Mesenchymal stem cell (in vitro differentiated cells and primary cell): ENCODE data around the gene USP17L22. TPM values are rescaled to one million over a fixed set of nuclear protein-coding genes. Genes with fewer than 3 reads are reported as not detected.
"Not testable (repeated sequence)": the region's sequence is repeated elsewhere in the genome, so short reads cannot be mapped to it uniquely, and the experiment has no call there.

Source experiments
- DNase-seq: peaks from one replicate; pipeline ENCODE4 v3.0.0-alpha.2; 2013
- H2AFZ ChIP-seq: one replicate; pipeline ENCODE4 v1.6.1; 2013; ENCODE audit warnings: low read depth, mild to moderate bottlenecking, control low read depth, inconsistent platforms, low read length, moderate library complexity
- H2AK5ac ChIP-seq: 2 replicates; pipeline ENCODE4 v1.6.1; 2013; ENCODE audit warnings: low read length, moderate library complexity, mild to moderate bottlenecking, inconsistent platforms; ENCODE audit not compliant: severe bottlenecking
- H2BK120ac ChIP-seq: one replicate; pipeline ENCODE4 v1.6.1; 2013; ENCODE audit warnings: low read depth, mild to moderate bottlenecking, inconsistent platforms, low read length, moderate library complexity
- H2BK12ac ChIP-seq, 2 experiments: one replicate each; pipeline ENCODE4 v1.6.1; 2013; ENCODE audit warnings: inconsistent platforms in 2 of 2, low read length in 2 of 2, mild to moderate bottlenecking in 2 of 2, moderate library complexity in 2 of 2, control low read depth in 1 of 2
- H2BK15ac ChIP-seq: one replicate; pipeline ENCODE4 v1.6.1; 2013; ENCODE audit warnings: mild to moderate bottlenecking, low read depth, inconsistent platforms; ENCODE audit not compliant: poor library complexity, severe bottlenecking
- H2BK5ac ChIP-seq: 2 replicates; pipeline ENCODE4 v1.6.1; 2013; ENCODE audit warnings: low read depth, mild to moderate bottlenecking, low read length, control low read depth, inconsistent platforms; ENCODE audit not compliant: poor library complexity, severe bottlenecking
- H3K14ac ChIP-seq, 2 experiments: one replicate each; pipeline ENCODE4 v1.6.1; 2013; ENCODE audit warnings: inconsistent platforms in 2 of 2, low read length in 2 of 2, control low read depth in 1 of 2, mild to moderate bottlenecking in 1 of 2, moderate library complexity in 1 of 2
- H3K18ac ChIP-seq, 2 experiments: one replicate each; pipeline ENCODE4 v1.6.1; 2013; ENCODE audit warnings: inconsistent platforms in 2 of 2, low read length in 2 of 2, control low read depth in 1 of 2, low read depth in 1 of 2, mild to moderate bottlenecking in 1 of 2
- H3K23ac ChIP-seq, 2 experiments: one replicate each; pipeline ENCODE4 v1.6.1; 2013; ENCODE audit warnings: inconsistent platforms in 2 of 2, low read length in 2 of 2, mild to moderate bottlenecking in 2 of 2, moderate library complexity in 2 of 2, control low read depth in 1 of 2
- H3K27ac ChIP-seq: 2 replicates; pipeline ENCODE4 v1.5.1; 2013; ENCODE audit warnings: mild to moderate bottlenecking, moderate library complexity, low read length, control low read depth, inconsistent platforms; ENCODE audit not compliant: poor library complexity, severe bottlenecking
- H3K27me3 ChIP-seq, 2 experiments: 2 replicates each; pipeline versions ENCODE4 v1.6.1 to v1.7.0; 2013; ENCODE audit warnings: low read length in 2 of 2, mild to moderate bottlenecking in 2 of 2, moderate library complexity in 2 of 2, control low read depth in 1 of 2, inconsistent platforms in 1 of 2; ENCODE audit not compliant: control insufficient read depth in 1 of 2, insufficient read depth in 1 of 2
- H3K36me3 ChIP-seq, 2 experiments: 2 replicates each; pipeline versions ENCODE4 v1.6.1 to v1.7.0; 2013; ENCODE audit warnings: low read length in 2 of 2, control low read depth in 1 of 2, inconsistent platforms in 1 of 2, low read depth in 1 of 2, mild to moderate bottlenecking in 1 of 2; ENCODE audit not compliant: insufficient read depth in 2 of 2, control insufficient read depth in 1 of 2
- H3K4ac ChIP-seq, 2 experiments: one replicate each; pipeline ENCODE4 v1.6.1; 2013; ENCODE audit warnings: inconsistent platforms in 2 of 2, low read length in 2 of 2, mild to moderate bottlenecking in 2 of 2, moderate library complexity in 2 of 2, control low read depth in 1 of 2, low read depth in 1 of 2
- H3K4me1 ChIP-seq: 2 replicates; pipeline ENCODE4 v1.6.1; 2013; ENCODE audit warnings: low read depth, low read length, control low read depth; ENCODE audit not compliant: control insufficient read depth, insufficient read depth
- H3K4me2 ChIP-seq: 2 replicates; pipeline ENCODE4 v1.6.1; 2013; ENCODE audit warnings: low read length, mild to moderate bottlenecking, inconsistent platforms; ENCODE audit not compliant: poor library complexity, severe bottlenecking
- H3K4me3 ChIP-seq, 2 experiments: 2 replicates each; pipeline versions ENCODE4 v1.5.1 to v1.7.0; 2013; ENCODE audit warnings: low read length in 2 of 2, mild to moderate bottlenecking in 2 of 2, control low read depth in 1 of 2, low read depth in 1 of 2; ENCODE audit not compliant: insufficient read depth in 1 of 2
- H3K79me1 ChIP-seq: replicated peaks from 2 replicates; pipeline ENCODE4 v1.6.1; 2013; ENCODE audit warnings: mild to moderate bottlenecking, control low read depth, low read length, inconsistent platforms; ENCODE audit not compliant: poor library complexity, severe bottlenecking
- H3K9ac ChIP-seq: 2 replicates; pipeline ENCODE4 v1.7.0; 2013; ENCODE audit warnings: mild to moderate bottlenecking, low read length, moderate library complexity
- H3K9me3 ChIP-seq: 2 replicates; pipeline ENCODE4 v1.7.0; 2013; ENCODE audit warnings: mild to moderate bottlenecking, low read length; ENCODE audit not compliant: control insufficient read depth
- H4K8ac ChIP-seq: one replicate; pipeline ENCODE4 v1.6.1; 2013; ENCODE audit warnings: inconsistent platforms, mild to moderate bottlenecking, low read length, moderate library complexity
- H4K91ac ChIP-seq: one replicate; pipeline ENCODE4 v1.6.1; 2013; ENCODE audit warnings: mild to moderate bottlenecking, low read length, inconsistent platforms
- WGBS: methylation state at CpG from one replicate; pipeline ENCODE4 v1.1.7; 2013; ENCODE audit warnings: mixed read lengths; 5-methylcytosine and 5-hydroxymethylcytosine counted together
- polyA plus RNA-seq, 2 experiments: library from polyadenylated mRNA; stranded (reverse); fragments of 200-250 nt; gene quantifications; one replicate each; pipeline ENCODE4 v1.2.3, GENCODE V29; 2013

Gene USP17L22
- not detected for polyA plus RNA-seq (2013, experiment 1 of 2)
- polyA plus RNA-seq (2013, experiment 2 of 2): not detected

GRCh38 chr4:9267319-9267718 lies at the start of gene USP17L22:
Gene USP17L22 (plus strand): TSS chr4:9267619. CDS start chr4:9267619, 0 bp downstream.
- not testable (repeated sequence) for H2AFZ ChIP-seq, H3K4me1 ChIP-seq, H4K91ac ChIP-seq, H2BK120ac ChIP-seq, H3K23ac ChIP-seq, H3K79me1 ChIP-seq, H2AK5ac ChIP-seq, H3K36me3 ChIP-seq, H2BK5ac ChIP-seq, H2BK15ac ChIP-seq, H3K9me3 ChIP-seq, H2BK12ac ChIP-seq, H4K8ac ChIP-seq, H3K27ac ChIP-seq, H3K4me2 ChIP-seq, DNase-seq, H3K14ac ChIP-seq, H3K9ac ChIP-seq, H3K18ac ChIP-seq, H3K4ac ChIP-seq, H3K4me3 ChIP-seq, H3K27me3 ChIP-seq
- no CpG with 5 or more reads among the region's 15 CpGs for WGBS

- H3K23ac ChIP-seq, H3K4me3 ChIP-seq, DNase-seq, H2BK12ac ChIP-seq, H3K27me3 ChIP-seq, H2BK15ac ChIP-seq, H3K79me1 ChIP-seq, H3K14ac ChIP-seq, H4K91ac ChIP-seq, H3K4me2 ChIP-seq, H3K4me1 ChIP-seq, H3K27ac ChIP-seq, H4K8ac ChIP-seq, H3K4ac ChIP-seq, H3K36me3 ChIP-seq, H3K18ac ChIP-seq, H2BK5ac ChIP-seq, H3K9ac ChIP-seq, H3K9me3 ChIP-seq, H2AK5ac ChIP-seq, H2BK120ac ChIP-seq, H2AFZ ChIP-seq: not testable (repeated sequence)
- no CpG with 5 or more reads among the region's 13 CpGs for WGBS
Measured at GRCh38 chr4:9219852-9220251, 47.6 kb upstream of the USP17L22 start, which contains the start of gene USP17L12. Gene USP17L12 (plus strand): TSS chr4:9220152. CDS start chr4:9220152, 0 bp downstream.

GRCh38 chr4:9224596-9224995 lies 42.8 kb upstream of the USP17L22 start, which contains the start of gene USP17L13:
Gene USP17L13 (plus strand): TSS chr4:9224896. CDS start chr4:9224896, 0 bp downstream.
- H3K4ac ChIP-seq, H3K18ac ChIP-seq, H3K4me1 ChIP-seq, H2BK15ac ChIP-seq, H3K14ac ChIP-seq, H4K91ac ChIP-seq, H3K9me3 ChIP-seq, H3K4me3 ChIP-seq, H3K27ac ChIP-seq, H3K23ac ChIP-seq, H2BK5ac ChIP-seq, H3K79me1 ChIP-seq, H4K8ac ChIP-seq, DNase-seq, H2AK5ac ChIP-seq, H3K9ac ChIP-seq, H2BK120ac ChIP-seq, H3K4me2 ChIP-seq, H3K27me3 ChIP-seq, H3K36me3 ChIP-seq, H2AFZ ChIP-seq, H2BK12ac ChIP-seq: not testable (repeated sequence)
- WGBS: no CpG with 5 or more reads among the region's 14 CpGs

- not testable (repeated sequence) for H2BK120ac ChIP-seq, H3K4me3 ChIP-seq, H3K4me2 ChIP-seq, DNase-seq, H2AK5ac ChIP-seq, H3K4me1 ChIP-seq, H4K8ac ChIP-seq, H2AFZ ChIP-seq, H2BK12ac ChIP-seq, H2BK15ac ChIP-seq, H3K36me3 ChIP-seq, H3K18ac ChIP-seq, H3K79me1 ChIP-seq, H4K91ac ChIP-seq, H3K27ac ChIP-seq, H3K9ac ChIP-seq, H3K23ac ChIP-seq, H3K14ac ChIP-seq, H3K9me3 ChIP-seq, H2BK5ac ChIP-seq, H3K4ac ChIP-seq, H3K27me3 ChIP-seq
- no CpG with 5 or more reads among the region's 8 CpGs for WGBS
Measured at GRCh38 chr4:9230249-9230648, 37.2 kb upstream of the USP17L22 start.
